SKM-1 (cell line): ENCODE data around the gene GPR84.
"Not testable (repeated sequence)": the region's sequence is repeated elsewhere in the genome, so short reads cannot be mapped to it uniquely, and the experiment has no call there.

Source experiments
- DNase-seq: peaks from one replicate; lab custom pipeline; 2025; ENCODE audit not compliant: unreplicated experiment; lab: John Stamatoyannopoulos, UW

Gene GPR84

GRCh38 chr12:54356951-54357356 is 7.3 kb downstream of the GPR84 start:
- no peak for DNase-seq

- no peak for DNase-seq
These were observed 8.1 kb downstream of the GPR84 start for GRCh38 chr12:54356228-54356627.

DNA sequence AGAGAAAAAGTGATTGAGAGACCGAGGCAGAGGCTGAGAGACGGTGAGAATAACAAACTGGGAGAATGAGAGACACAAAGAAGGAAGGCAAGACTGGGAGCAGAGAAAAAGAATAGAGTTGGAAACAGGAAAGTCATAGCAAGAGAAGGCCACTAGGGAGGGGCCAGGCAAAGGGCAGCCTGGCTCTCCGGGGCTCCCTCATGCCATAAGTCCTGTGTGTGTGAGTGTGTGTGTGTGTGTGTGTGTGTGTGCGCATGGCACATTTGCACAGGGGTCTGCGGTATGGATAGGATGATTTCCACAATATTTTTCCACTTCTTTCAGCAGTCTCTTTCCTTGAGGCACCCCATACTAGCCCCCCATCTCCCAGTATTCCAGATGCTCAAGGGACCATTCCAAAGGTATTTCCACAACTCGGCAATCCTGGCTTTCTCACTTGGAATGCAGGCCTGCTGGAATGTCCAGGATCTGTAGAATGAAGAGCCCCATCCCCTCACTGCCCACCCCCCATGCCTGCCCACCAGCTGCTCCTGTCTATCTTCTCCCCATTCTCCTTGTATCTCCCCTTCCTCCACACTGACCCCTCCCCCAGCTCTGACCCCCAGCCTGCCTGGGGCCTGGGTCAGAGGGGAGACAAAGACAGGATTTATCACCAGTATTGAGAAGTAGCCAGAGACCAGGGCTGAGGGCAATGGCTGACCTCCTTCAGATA is 9.0 kb downstream of the GPR84 start:
- DNase-seq, result no peak

GRCh38 chr12:54354271-54354670 is 10.0 kb downstream of the GPR84 start:
- not testable (repeated sequence) for DNase-seq

- no peak for DNase-seq
These were observed 11.1 kb downstream of the GPR84 start for GRCh38 chr12:54352891-54353874.

DNA sequence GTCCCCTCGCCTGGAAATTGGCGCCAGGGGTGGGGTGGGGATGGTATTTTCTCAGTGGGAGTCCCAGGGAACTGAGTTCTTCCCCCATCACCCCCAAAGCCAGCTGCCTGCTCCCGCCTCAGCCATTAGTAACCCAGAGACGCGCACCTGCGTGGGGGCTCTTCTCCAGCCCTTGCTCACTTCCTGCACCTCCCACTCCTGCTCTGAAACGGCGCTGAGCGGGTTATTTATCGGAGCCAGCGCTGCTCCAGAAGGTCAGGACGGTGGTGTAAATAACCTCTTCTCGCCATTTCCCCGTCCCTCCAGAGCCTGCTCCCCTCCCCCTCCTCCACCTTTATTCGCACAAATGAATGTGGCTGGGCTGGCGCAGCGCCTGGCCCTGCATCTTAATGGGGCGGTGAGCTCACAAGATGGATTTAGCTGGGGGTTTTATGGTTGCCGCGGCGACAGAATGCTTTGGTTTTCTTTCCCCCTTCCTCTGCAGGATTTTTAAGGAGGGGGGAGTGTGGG is 12.2 kb downstream of the GPR84 start:
- no peak for DNase-seq

DNA sequence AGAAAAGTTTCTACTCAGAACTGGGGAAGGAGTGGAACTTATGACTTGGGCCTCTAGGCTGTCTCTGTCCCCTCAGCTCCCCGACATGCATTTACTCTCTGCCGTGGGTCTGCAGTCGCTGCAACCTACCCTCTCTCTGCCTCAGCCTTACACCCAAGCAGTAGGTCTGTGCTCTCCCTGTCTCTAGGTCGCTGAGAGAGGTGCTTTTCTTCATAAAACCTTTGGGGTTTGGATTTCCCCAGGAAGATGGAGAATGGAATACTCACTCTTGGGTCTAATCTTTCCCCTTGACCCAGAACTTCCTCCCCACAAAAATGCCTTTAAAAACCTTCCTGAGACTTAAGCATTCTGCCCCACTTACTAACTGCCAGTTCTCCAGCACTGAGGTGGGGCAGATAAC is 12.9 kb downstream of the GPR84 start:
- no peak for DNase-seq

DNA sequence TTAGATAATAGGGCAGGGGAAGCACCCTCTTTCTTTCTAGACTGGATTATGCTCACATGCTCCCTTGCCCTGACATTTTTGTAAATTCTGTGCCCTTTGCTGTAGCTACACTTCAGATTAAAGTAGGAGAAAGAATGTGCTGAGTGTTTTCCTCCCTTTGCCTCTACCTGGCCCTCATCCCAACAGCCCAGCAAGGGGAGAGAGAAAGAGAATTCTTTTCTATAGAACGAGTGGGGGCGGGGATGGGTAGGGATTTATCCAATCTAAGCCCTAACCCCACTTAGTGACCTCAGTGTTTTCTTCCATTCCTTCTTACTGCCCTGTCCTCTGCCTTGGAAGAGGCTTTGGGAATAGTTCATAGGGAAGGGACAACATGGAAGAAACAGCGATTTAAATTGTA is 13.5 kb downstream of the GPR84 start:
- DNase-seq, result no peak

- DNase-seq, result no peak
These were observed 14.6 kb downstream of the GPR84 start for GRCh38 chr12:54349679-54350078.

GRCh38 chr12:54349036-54349435 is 15.2 kb downstream of the GPR84 start:
- no peak for DNase-seq

DNA sequence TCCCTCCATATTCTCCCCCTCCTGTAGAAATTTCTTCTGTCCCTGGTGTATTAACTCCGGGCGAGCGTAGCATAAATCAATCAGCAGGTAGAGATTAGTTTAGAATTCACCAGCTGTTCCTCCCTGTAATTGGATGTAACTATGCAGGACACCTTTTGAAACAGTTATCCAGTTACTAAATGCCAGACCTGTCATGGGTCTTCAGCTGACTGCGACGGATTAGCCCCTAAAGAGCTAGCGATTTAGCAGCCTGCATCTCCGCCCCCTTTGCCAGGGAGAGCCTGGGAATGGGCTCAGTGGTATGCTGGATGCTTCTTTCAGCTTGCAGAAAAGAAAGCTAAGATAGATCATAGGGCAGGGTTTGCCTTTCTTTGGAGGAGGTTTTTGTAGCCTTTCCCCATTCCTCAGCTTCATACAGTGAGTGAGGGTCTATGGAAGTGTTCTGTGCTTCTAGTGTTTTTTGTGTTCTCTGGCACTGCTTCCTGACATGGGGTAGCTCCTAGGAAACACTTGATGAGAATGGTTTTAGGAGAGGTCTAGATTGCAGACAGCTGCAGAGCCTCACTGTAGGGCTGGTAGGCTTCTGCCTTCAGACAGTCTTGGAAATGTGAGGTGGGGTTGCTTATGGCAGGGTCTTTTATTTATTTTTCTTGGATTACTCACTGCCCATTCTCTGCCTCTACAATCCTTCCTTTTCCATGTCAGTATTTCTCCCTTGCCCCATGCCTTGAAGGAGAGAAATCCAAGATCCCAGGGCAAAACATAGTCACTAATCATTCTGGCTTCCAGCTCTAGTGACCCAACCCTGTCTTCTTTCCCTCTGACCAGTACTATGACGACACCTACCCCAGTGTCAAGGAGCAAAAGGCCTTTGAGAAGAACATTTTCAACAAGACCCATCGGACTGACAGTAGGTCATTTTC is 22.6 kb downstream of the GPR84 start:
- no peak for DNase-seq

DNA sequence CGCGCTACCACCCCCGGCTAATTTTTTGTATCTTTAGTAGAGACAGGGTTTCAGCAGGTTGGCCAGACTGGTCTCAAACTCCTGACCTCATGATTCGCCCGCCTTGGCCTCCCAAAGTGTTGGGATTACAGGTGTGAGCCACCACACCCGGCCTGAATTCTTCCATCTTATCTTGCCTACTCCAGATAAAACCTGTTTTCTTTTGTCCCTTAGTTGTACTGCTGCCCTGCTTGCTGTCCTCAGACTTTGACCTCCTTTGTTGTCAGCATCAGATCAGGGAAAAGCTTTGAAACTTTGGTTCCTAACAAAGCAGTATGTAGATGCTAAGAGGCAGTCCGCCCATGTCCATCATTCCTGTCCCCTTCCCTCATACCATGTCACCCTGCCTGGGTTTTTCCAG is 23.4 kb downstream of the GPR84 start:
- DNase-seq, result no peak

GRCh38 chr12:54338698-54339296 is 25.5 kb downstream of the GPR84 start:
- no peak for DNase-seq

GRCh38 chr12:54337854-54338650 is 26.2 kb downstream of the GPR84 start:
- no peak for DNase-seq

DNA sequence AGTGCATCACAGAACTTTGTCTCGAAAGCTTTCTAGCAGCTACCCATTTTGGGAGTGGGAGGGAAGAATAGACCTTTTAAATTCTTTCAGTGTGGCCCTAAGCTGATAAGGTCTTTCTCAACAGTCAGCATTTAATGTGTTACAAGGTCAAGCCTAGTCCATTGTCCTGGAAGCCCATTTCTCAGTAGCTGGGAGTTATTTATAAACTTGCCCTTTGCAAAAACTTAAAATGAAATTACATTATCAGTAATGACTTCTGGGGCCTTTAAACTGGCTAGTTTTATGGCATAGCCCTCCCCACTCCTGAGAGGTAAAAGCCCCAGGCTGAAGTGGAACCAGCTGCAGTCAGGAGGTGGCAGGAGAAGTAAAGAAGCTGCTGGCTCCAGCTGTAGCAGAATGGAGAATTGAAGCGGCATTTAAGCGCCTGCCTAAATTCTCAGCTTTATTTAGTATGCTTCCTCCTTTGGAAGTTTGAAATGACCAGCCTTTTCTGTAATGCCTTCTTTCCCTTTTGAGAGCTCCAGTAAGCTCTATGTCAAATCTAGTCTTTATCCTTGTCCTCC is 26.9 kb downstream of the GPR84 start:
- DNase-seq, result no peak

- DNase-seq, result no peak
These were observed 30.8 kb downstream of the GPR84 start for GRCh38 chr12:54333420-54334034.

- DNase-seq, result no peak
These were observed 32.8 kb downstream of the GPR84 start for GRCh38 chr12:54331461-54331860.

DNA sequence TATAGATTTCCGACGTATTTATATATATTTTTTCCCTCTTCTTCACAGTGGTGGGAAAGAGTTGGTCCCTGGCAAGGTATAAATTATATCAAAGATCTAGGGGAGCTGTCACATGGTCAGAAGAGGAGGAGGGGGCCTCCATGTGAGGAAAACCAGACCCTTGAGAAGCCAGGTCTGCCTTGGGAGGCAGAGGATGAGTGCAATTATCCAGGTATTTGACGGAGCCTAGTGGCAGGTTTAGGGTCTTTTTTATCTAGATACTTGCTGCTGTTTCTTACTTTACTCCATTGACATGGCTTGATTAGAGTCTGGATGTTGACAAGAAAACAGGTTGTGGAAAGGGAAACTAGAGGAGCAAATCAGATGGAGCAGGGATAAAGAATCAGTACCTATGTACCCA is 33.8 kb downstream of the GPR84 start:
- no peak for DNase-seq

GRCh38 chr12:54329759-54330158 is 34.5 kb downstream of the GPR84 start:
- no peak for DNase-seq
